Measurements from ENCODE around the gene TAF6. TPM values are rescaled to one million over a fixed set of nuclear protein-coding genes. Genes with fewer than 3 reads are reported as not detected.
A peak's percentile ranks its signal among the peaks of the same experiment; 100 is the strongest.

The TAF6 gene
- total and polyA plus RNA-seq, 10 donors, result 16.5 to 44.0 (median 36.2) TPM

- Histone ChIP-seq H3K27me3 (replicated peaks in 1 of 7) (no peaks in the 10 kb centered on the region), H3K4me3 (peak overlapping the region in 1 of 8 donors; percentile 88), H3K4me1 (peaks cover 25 to 70% (median 47%) of the 10 kb centered on the region in 6 donors), H3K27ac (peak overlapping the region in 2 of 8 donors; percentile 91 to 99), H3K9me3 (no peaks in the 10 kb centered on the region), H3K36me3 (peaks cover 0 to 14% (median 0%) of the 10 kb centered on the region in 6 donors)
- WGBS, 5 donors, result 46 to 70% (median 67%) methylated on average over 1 of the region's 1 CpG
- intact Hi-C loops (cut with DNase I; ENCODE audit: low total_unique reads), result loop anchor here (5.0 kb wide), 1 partner anchor 46 kb away; the partner anchor contains the start of gene ZNF3
- no peak for TF ChIP-seq POLR2AphosphoS5 (IDR thresholded peaks at IDR 0.05)
- no peak for TF ChIP-seq CTCF (IDR thresholded peaks at IDR 0.05 in 8 of 11, conservative IDR thresholded peaks at IDR 0.05 in 3 of 11)
- TF ChIP-seq POLR2A (IDR thresholded peaks at IDR 0.05), result no peak
- no peak for DNase-seq
These were observed 9.4 kb upstream of the TAF6 start for GRCh38 chr7:100128637-100128963.

GRCh38 chr7:100127866-100128636 lies 8.9 kb upstream of the TAF6 start:
- H3K4me3 ChIP-seq, result peak overlapping the region; percentile 64 to 89 (median 83)
- intact Hi-C loops (cut with DNase I; ENCODE audit: low total_unique reads), result loop anchor here (5.0 kb wide), 1 partner anchor 46 kb away; the partner anchor contains the start of gene ZNF3
- H3K9me3 ChIP-seq, result no peaks in the 10 kb centered on the region
- peak overlapping the region; percentile 91 to 99 (median 96) for H3K27ac ChIP-seq
- H3K27me3 ChIP-seq (replicated peaks in 1 of 7), result no peaks in the 10 kb centered on the region
- TF ChIP-seq CTCF (IDR thresholded peaks at IDR 0.05 in 8 of 11, conservative IDR thresholded peaks at IDR 0.05 in 3 of 11) (no peak), POLR2A (IDR thresholded peaks at IDR 0.05) (no peak)
- no peak for DNase-seq
- 3 to 5% (median 5%) methylated on average over 27 to 37 of the region's 37 CpGs for WGBS, 5 donors
- peaks cover 25 to 75% (median 50%) of the 10 kb centered on the region in 6 donors for H3K4me1 ChIP-seq
- peaks cover 0 to 19% (median 0%) of the 10 kb centered on the region in 6 donors for H3K36me3 ChIP-seq

GRCh38 chr7:100126931-100127865 lies 8.0 kb upstream of the TAF6 start, which contains the start of gene MBLAC1:
MBLAC1 (plus strand) TSS chr7:100126967; CDS start chr7:100127396, 429 bp downstream.
- Histone ChIP-seq H3K27me3 (replicated peaks in 1 of 7) (no peaks in the 10 kb centered on the region), H3K27ac (peak within 1 kb of the TSS; percentile 91 to 99 (median 96)), H3K4me1 (peaks cover 25 to 76% (median 53%) of the 10 kb centered on the region in 6 donors), H3K9me3 (no peaks in the 10 kb centered on the region), H3K36me3 (peaks cover 0 to 28% (median 0%) of the 10 kb centered on the region in 6 donors), H3K4me3 (peak within 1 kb of the TSS; percentile 64 to 89 (median 83))
- WGBS, 5 donors, result 0 to 1% (median 0%) methylated on average over 34 to 85 of the region's 85 CpGs
- peak; percentile 96 for DNase-seq
- peak in 1 of 11 experiments; percentile 5 for TF ChIP-seq CTCF (IDR thresholded peaks at IDR 0.05 in 8 of 11, conservative IDR thresholded peaks at IDR 0.05 in 3 of 11)
- TF ChIP-seq POLR2AphosphoS5 (IDR thresholded peaks at IDR 0.05), result peak; percentile 86 to 94 (median 91)
- TF ChIP-seq POLR2A (IDR thresholded peaks at IDR 0.05), result peak in 1 of 3 donors; percentile 45
- intact Hi-C loops (cut with DNase I; ENCODE audit: low total_unique reads), result loop anchor here (5.0 kb wide), 1 partner anchor 45 kb away; the partner anchor contains the start of gene ZNF3

All from spleen (tissue), 11 donors.